Mesenteric fat pad (tissue), 1 donor: ENCODE data around the gene YTHDF1. TPM values are rescaled to one million over a fixed set of nuclear protein-coding genes. Genes with fewer than 3 reads are reported as not detected.

Source experiments
- DNase-seq: peaks from one replicate; pipeline ENCODE4 v3.0.0-alpha.2; 2020; ENCODE audit warnings: low spot score
- total RNA-seq: library from RNA; stranded (reverse); fragmentation: NEBNext Ultra II Directional; extraction: Animal tissue kit (Norgen Biotek cat#: 25700); gene quantifications from one replicate; pipeline ENCODE4 v1.2.1, GENCODE V29; 2021
- donor health status: DM: yes; HTN: yes; CAD: no.

The YTHDF1 gene
- total RNA-seq, 1 donor from 2014 or later = 33.6 TPM

GRCh38 chr20:63212393-63212730, 3.6 kb downstream of the YTHDF1 start:
- DNase-seq = no peak

- DNase-seq = no peak
Measured at GRCh38 chr20:63210011-63210605, 5.8 kb downstream of the YTHDF1 start.

DNA sequence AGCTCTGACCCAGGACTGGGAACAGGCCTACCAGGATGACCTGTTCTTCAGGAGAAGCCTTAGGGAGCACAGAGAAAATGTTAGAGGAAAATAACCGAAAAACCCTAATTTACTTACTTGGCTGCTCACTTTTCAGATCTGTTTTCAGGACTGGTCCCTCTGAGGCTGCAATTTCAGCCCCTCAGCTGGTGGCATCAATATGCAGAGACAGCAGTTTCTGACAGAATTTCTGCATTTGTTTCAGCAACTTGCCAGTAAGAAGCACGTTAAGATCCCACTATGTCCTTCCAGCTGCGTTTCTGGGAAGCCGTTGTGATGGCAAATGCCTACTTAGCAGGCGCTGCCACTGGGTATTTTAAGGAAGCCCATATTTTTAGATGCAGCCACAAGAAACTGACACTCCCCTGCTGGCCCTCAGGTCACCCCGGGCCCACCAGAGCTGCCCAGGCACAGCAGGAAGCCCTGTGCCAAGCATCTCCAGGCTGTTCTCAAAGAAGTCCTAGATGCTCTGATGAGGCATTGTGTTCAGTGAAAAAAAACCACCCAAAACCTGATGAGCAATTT, 7.5 kb downstream of the YTHDF1 start:
- DNase-seq = no peak

DNA sequence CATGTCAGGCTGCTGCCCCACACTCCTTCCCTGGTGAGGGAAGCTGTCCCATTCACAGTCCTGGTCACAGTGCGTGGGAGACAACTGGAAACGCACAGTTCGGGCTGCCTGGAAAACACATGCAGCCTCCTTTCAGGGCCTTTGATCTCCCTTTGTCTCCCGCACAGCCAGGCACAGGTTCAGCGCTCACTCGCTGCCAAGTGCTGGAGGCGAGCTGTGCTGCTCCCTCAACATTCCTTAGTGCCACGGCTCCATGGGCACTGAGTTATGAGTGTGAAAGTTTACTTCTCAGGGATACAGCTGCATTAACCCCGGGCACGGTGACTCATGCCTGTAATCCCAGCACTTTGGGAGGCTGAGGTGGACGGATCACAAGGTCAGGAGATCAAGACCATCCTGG, 9.1 kb downstream of the YTHDF1 start:
- no peak for DNase-seq

DNA sequence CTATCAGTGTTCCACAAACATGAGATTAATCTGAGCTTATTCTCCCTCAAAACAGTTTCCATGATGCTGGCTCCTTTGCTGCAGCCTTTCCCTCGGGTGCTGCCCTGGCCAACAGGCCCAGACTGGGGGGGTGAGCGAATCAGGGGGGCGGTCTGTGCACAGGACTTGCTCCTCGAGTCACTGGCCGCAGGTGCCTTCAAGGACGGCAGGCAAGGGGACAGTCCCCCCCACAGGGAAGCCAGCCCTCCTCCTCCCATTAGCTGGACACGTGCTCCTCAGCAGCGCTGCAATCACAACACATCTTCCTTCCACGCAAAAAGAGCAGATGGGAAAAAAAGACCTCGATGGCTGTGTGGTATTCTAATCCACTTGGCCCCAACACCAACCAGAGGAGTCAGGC, 10.0 kb downstream of the YTHDF1 start:
- DNase-seq = no peak

- DNase-seq = no peak
Measured at GRCh38 chr20:63204362-63204761, 11.6 kb downstream of the YTHDF1 start.

GRCh38 chr20:63202811-63203526, 13.0 kb downstream of the YTHDF1 start:
- no peak for DNase-seq

- no peak for DNase-seq
Measured at GRCh38 chr20:63202021-63202420, 13.9 kb downstream of the YTHDF1 start.

DNA sequence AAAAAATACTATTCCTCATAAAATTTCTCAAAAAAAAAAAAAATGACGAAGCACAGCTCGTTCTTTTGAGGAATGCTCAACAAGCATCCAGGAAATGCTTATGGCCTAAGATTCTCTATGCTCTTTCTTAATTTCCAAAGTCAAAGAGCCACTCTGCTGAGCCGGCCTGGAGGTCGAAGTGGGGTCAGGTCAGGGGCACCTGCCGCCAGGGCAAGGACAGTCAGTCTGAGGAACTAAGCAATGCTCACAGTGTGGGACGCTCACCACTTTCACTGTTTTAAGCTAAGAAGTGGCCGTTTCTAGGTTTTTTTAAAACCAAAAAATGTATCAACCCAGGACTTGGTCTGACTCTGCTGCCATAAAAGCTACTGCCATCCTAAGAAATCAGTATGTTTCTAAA, 17.3 kb downstream of the YTHDF1 start:
- DNase-seq = no peak

DNA sequence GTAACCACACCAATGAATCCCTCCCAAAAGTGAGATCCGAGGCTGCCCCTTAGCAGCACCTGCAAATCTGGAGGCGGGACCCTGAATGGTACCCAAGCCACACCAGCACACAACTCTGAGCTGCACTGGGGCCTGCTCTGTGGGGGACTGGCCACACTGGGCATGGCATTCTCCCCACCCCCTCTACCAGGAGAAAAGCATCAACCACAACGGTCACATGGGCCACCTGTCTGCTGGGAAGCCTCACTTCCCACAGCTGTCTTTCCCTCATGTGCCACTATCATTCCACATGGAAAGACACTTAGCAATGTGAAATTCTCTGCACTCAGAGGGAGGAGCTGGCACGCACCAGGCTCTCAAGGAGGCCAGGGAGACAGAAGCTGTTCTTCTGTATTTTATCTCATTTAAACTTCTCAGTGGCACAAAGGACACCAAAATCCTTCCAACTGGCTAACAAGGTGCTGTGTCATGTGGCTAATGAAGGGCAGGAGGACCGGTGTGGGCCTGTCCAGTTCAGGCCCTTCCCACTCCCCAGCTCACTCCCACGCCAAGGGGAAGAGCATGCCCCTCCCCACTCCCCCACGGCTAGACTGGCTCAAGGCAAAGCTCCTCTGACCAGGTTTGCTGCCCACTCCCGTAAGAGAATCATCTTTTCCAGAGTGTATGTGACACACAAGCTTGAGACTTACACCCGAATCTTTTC, 19.0 kb downstream of the YTHDF1 start:
- DNase-seq = no peak

DNA sequence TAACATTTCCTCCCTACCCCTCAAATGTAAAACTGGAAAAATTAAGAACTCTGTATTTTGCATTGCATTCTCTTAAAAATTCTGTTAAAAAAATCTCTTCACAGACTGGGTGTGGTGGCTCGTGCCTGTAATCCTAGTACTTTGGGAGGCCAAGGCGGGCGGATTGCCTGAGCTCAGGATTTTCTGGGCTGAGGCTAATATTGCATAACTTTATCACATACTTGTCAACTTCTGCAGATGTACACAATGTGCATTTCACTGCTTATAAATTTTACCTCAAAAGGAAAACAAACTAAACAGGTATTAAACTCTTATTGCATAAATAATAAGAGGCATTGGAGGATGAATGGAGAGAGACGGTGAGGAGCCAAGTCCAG, 21.1 kb downstream of the YTHDF1 start:
- no peak for DNase-seq

GRCh38 chr20:63194007-63194796, 21.7 kb downstream of the YTHDF1 start:
- no peak for DNase-seq

GRCh38 chr20:63192721-63193120, 23.2 kb downstream of the YTHDF1 start:
- no peak for DNase-seq

- DNase-seq = no peak
Measured at GRCh38 chr20:63191400-63191799, 24.5 kb downstream of the YTHDF1 start.

GRCh38 chr20:63190828-63191227, 25.1 kb downstream of the YTHDF1 start:
- no peak for DNase-seq

- no peak for DNase-seq
Measured at GRCh38 chr20:63189846-63190559, 25.9 kb downstream of the YTHDF1 start.

DNA sequence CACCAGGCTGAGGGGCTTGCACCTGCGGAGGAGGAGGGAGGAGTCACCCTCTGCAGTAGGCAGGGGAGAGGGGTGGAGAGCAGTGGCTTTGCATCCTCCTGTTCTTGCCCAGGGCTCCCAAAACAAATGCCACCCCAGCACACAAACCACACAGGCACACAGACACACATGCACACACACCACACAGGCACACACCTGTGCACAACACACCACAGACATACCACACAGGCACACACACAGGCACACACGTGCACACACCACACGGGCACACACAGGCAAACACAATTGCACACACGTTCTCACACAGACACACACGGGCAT, 26.6 kb downstream of the YTHDF1 start:
- DNase-seq = no peak

DNA sequence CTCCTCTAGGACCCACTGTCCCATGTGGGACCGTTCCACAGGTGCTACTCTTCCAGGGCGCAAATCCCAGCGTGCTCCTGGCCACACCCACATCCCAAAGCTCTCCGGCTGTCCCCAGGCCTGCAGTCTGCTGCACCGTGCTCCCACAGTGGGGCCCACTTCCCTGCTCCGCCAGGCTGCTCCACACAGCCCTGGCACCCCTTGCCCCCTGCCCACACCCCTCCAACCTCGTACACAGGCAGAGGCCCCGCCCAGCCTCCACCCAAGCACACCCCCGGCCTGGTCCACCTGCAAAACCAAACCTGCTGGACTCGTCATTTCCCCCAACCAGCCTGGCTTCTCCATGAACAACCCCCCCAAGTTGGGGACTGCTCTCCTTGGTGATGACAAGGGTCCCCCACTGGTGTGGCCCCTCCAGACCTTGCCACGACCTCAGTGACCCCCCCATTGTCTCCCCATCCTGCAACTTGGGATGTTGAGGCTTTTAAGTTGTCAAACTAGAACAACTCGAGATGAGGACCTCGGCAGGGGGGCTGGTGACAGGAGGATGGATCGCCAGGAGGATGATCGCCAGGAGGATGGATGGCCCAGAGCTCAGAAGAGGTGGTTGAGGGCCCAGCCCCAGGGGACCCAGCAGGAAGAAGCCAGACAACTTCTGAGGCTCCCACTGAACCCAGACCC, 27.1 kb downstream of the YTHDF1 start:
- DNase-seq = no peak

DNA sequence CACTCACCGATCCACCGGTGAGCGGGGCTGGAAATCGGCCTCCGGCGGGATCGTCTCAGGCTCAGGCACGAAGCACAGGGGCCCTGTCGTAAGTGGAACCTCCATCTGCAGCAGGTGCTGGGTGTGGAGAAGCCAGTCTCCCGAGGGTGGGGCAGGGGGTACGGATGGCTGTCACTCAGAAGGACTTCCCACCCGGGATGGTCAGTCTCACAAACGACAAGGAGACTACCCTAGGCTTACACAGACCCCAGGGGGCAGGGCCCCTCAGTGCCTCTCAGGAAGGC, 27.8 kb downstream of the YTHDF1 start:
- no peak for DNase-seq

DNA sequence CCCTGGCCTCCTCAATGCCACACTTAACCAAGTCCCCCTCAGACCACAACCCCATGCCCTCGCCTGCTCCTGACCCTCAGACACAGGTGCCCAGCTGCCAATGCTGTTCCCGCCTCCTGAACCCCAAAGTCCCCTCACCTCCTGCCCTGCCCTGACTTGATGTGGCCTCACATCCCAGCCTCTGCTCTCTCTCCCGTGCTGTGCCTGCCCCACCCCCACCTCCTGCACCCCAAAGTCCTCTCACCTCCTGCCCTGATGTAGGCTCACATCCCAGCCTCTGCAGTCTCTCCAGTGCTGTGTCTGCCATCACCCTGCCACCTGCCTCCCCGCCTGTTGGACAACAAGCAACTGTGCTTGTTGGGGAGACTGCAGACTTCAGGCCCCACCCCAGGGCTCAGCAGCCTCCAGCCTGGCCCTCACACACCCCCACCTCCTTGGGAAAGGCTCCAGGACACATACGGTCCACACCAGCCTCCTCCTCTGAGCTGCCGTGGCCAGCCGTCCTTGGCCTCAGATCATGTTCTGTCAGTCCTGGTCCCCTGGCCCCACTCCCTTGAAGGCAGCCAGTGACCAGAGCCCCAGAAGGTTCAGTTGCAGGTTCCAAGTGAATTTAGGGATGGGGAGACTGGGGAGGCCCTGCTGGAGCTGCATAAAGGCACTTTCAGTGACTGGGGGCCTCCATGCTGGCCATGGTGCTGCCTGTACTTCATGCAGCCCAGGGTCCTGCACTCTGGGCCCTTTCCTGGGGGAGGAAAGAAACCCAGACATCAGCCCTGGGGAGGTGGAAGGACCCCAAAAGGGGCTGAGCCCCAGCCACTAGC, 28.4 kb downstream of the YTHDF1 start:
- no peak for DNase-seq
